H1 (cell line): ENCODE data around the gene GPC3. TPM values are rescaled to one million over a fixed set of nuclear protein-coding genes. Genes with fewer than 3 reads are reported as not detected.

Experiments
- CTCF ChIA-PET: fragments of 300-600 bp; sonication (Branson Sonifier 250); formaldehyde crosslinking; loops from one replicate; lab custom pipeline; 2021; ENCODE audit not compliant: partially characterized antibody; lab: Charles Lee
- POLR2A ChIA-PET: fragments of 300-600 bp; sonication (Branson Sonifier 250); formaldehyde crosslinking; loops from one replicate; lab custom pipeline; 2021; ENCODE audit warnings: inconsistent platforms; ENCODE audit not compliant: partially characterized antibody; lab: Charles Lee
- DNase-seq, 2 experiments: peaks; one replicate each; pipeline versions ENCODE4 v3.0.0 to v3.0.0-alpha.2; 2010 to 2022; ENCODE audit warnings: low spot score in 2 of 2, low read depth in 1 of 2, mixed read lengths in 1 of 2
- FAIRE-seq: peaks from 2 replicates; lab custom pipeline; 2011; peaks lifted over from hg19 to GRCh38; lab: Jason Lieb, UNC
- H2AFZ ChIP-seq: 2 replicates; pipeline ENCODE4 v1.8.1; 2012; ENCODE audit warnings: low read length, inconsistent platforms
- H2AK5ac ChIP-seq: 2 replicates; pipeline ENCODE4 v1.6.1; 2013; ENCODE audit warnings: low read depth, low read length
- H2BK120ac ChIP-seq: replicated peaks from 2 replicates; pipeline ENCODE3; 2013; ENCODE audit warnings: low read depth, low read length, inconsistent platforms
- H2BK12ac ChIP-seq: 2 replicates; pipeline ENCODE4 v1.6.1; 2013; ENCODE audit warnings: low read depth, low read length
- H2BK15ac ChIP-seq: 2 replicates; pipeline ENCODE4 v1.6.1; 2013; ENCODE audit warnings: low read length
- H2BK20ac ChIP-seq: 2 replicates; pipeline ENCODE4 v1.6.1; 2013; ENCODE audit warnings: low read length
- H2BK5ac ChIP-seq: 2 replicates; pipeline ENCODE4 v1.6.1; 2013; ENCODE audit warnings: low read depth, low read length
- H3K14ac ChIP-seq: 2 replicates; pipeline ENCODE4 v1.6.1; 2013; ENCODE audit warnings: inconsistent platforms; ENCODE audit not compliant: insufficient read length
- H3K18ac ChIP-seq: 2 replicates; pipeline ENCODE4 v1.6.1; 2013; ENCODE audit warnings: low read length; ENCODE audit errors: extremely low read depth
- H3K23ac ChIP-seq: 2 replicates; pipeline ENCODE4 v1.6.1; 2013; ENCODE audit warnings: inconsistent platforms; ENCODE audit not compliant: insufficient read length
- H3K23me2 ChIP-seq: 2 replicates; pipeline ENCODE4 v1.6.1; 2013; ENCODE audit warnings: low read depth, low read length
- H3K27ac ChIP-seq: 2 replicates; pipeline ENCODE4 v1.6.1; 2011; ENCODE audit warnings: low read depth, low read length, inconsistent platforms
- H3K27me3 ChIP-seq, 4 experiments: replicated peaks in 1 of 4; 1 replicate in 1 of 4; 2 replicates in 3 of 4; pipeline versions ENCODE4 v1.6.1 to v1.8.1; 2011 to 2013; ENCODE audit warnings: low read length in 3 of 4, mild to moderate bottlenecking in 3 of 4, inconsistent platforms in 2 of 4, mixed read lengths in 2 of 4, moderate library complexity in 1 of 4; ENCODE audit not compliant: control insufficient read depth in 3 of 4, insufficient read depth in 3 of 4; ENCODE audit errors: extremely low read depth in 1 of 4
- H3K36me3 ChIP-seq, 4 experiments: 2 replicates each; pipeline versions ENCODE4 v1.6.1 to v1.8.1; 2011 to 2013; ENCODE audit warnings: mild to moderate bottlenecking in 4 of 4, low read length in 3 of 4, moderate library complexity in 2 of 4, control low read depth in 1 of 4, inconsistent platforms in 1 of 4; ENCODE audit not compliant: insufficient read depth in 4 of 4, control insufficient read depth in 2 of 4
- H3K4ac ChIP-seq: replicated peaks from 2 replicates; pipeline ENCODE3; 2013; ENCODE audit warnings: low read length, low read depth, mixed read lengths, inconsistent platforms; ENCODE audit not compliant: insufficient read length
- H3K4me1 ChIP-seq, 4 experiments: replicated peaks in 1 of 4; 1 replicate in 1 of 4; 2 replicates in 3 of 4; pipeline versions ENCODE4 v1.6.1 to v1.8.1; 2011 to 2013; ENCODE audit warnings: low read length in 3 of 4, inconsistent platforms in 2 of 4, mixed read lengths in 1 of 4; ENCODE audit not compliant: insufficient read depth in 4 of 4, control insufficient read depth in 3 of 4
- H3K4me2 ChIP-seq, 2 experiments: 2 replicates each; pipeline versions ENCODE4 v1.6.1 to v1.8.1; 2011 to 2013; ENCODE audit warnings: low read depth in 2 of 2, low read length in 2 of 2, control low read depth in 1 of 2, inconsistent platforms in 1 of 2, mild to moderate bottlenecking in 1 of 2; ENCODE audit not compliant: insufficient read depth in 1 of 2
- H3K4me3 ChIP-seq, 4 experiments: fragments of 200-600, 300-600 bp in 1 of 4; sonication (generic), shearing (Covaris generic), sonication (Bioruptor Twin) in 1 of 4; 2 replicates each; pipeline versions ENCODE4 v1.5.1 to v1.8.1; 2011 to 2016; ENCODE audit warnings: low read length in 4 of 4, low read depth in 3 of 4, control low read depth in 2 of 4, inconsistent platforms in 2 of 4, mild to moderate bottlenecking in 2 of 4, mixed read lengths in 1 of 4, moderate library complexity in 1 of 4; ENCODE audit not compliant: insufficient read depth in 2 of 4; ENCODE audit errors: extremely low read depth in 1 of 4
- H3K56ac ChIP-seq: replicated peaks from 2 replicates; pipeline ENCODE3; 2013; ENCODE audit warnings: low read depth, mild to moderate bottlenecking, mixed read lengths, low read length, inconsistent platforms; ENCODE audit not compliant: insufficient read length
- H3K79me1 ChIP-seq: 2 replicates; pipeline ENCODE4 v1.6.1; 2013; ENCODE audit warnings: low read depth, low read length, control low read depth
- H3K79me2 ChIP-seq, 2 experiments: 2 replicates each; pipeline versions ENCODE4 v1.6.1 to v1.8.1; 2012 to 2013; ENCODE audit warnings: low read length in 2 of 2, mild to moderate bottlenecking in 2 of 2, inconsistent platforms in 1 of 2; ENCODE audit not compliant: insufficient read depth in 2 of 2, control insufficient read depth in 1 of 2
- H3K9ac ChIP-seq, 4 experiments: replicated peaks in 1 of 4; 1 replicate in 1 of 4; 2 replicates in 3 of 4; pipeline versions ENCODE4 v1.6.1 to v1.8.1; 2011 to 2013; ENCODE audit warnings: low read depth in 3 of 4, low read length in 3 of 4, control low read depth in 2 of 4, mild to moderate bottlenecking in 2 of 4, moderate library complexity in 2 of 4, inconsistent platforms in 1 of 4; ENCODE audit errors: extremely low read depth in 1 of 4
- H3K9me3 ChIP-seq, 2 experiments: 2 replicates each; pipeline versions ENCODE4 v1.6.1 to v1.8.1; 2012 to 2013; ENCODE audit warnings: mild to moderate bottlenecking in 2 of 2, moderate library complexity in 2 of 2, control low read depth in 1 of 2, inconsistent platforms in 1 of 2, low read depth in 1 of 2, low read length in 1 of 2, mixed read lengths in 1 of 2; ENCODE audit not compliant: insufficient read depth in 2 of 2
- H4K20me1 ChIP-seq, 2 experiments: replicated peaks in 1 of 2; 2 replicates each; pipeline versions ENCODE3 to v1.8.1; 2011 to 2013; ENCODE audit warnings: inconsistent platforms in 2 of 2, low read length in 2 of 2, mild to moderate bottlenecking in 1 of 2; ENCODE audit not compliant: insufficient read depth in 2 of 2, control insufficient read depth in 1 of 2
- H4K5ac ChIP-seq: 2 replicates; pipeline ENCODE4 v1.6.1; 2013; ENCODE audit warnings: low read length, low read depth, mixed read lengths, inconsistent platforms; ENCODE audit not compliant: insufficient read length
- H4K8ac ChIP-seq: 2 replicates; pipeline ENCODE4 v1.8.0; 2013; ENCODE audit warnings: mild to moderate bottlenecking, moderate library complexity, low read length, inconsistent platforms; ENCODE audit not compliant: insufficient read depth; ENCODE audit errors: extremely low read depth
- H4K91ac ChIP-seq: replicated peaks from 2 replicates; pipeline ENCODE3; 2013; ENCODE audit warnings: low read length, mixed read lengths, inconsistent platforms; ENCODE audit not compliant: insufficient read length
- BRCA1 ChIP-seq: IDR thresholded peaks from 2 replicates; pipeline ENCODE4 v1.6.1; 2012; ENCODE audit warnings: low read depth, low read length, improper control_type of control experiment
- HDAC6 ChIP-seq: IDR thresholded peaks from one replicate; pipeline ENCODE4 v1.7.1; 2012; ENCODE audit warnings: low read depth, mild to moderate bottlenecking, inconsistent platforms, low read length, moderate library complexity
- JUN ChIP-seq: IDR thresholded peaks from 2 replicates; pipeline ENCODE4 v1.6.1; 2011; ENCODE audit warnings: low read depth, mild to moderate bottlenecking, improper control_type of control experiment, low read length
- WGBS, 2 experiments: shearing (Covaris generic) in 1 of 2; methylation state at CpG; one replicate each; pipeline versions ENCODE4 v1.1.6 to v1.1.7; 2013 to 2015; ENCODE audit warnings: low lambda C conversion rate in 2 of 2, mixed read lengths in 2 of 2, inconsistent platforms in 1 of 2, low coverage in 1 of 2, missing lambda C conversion rate in 1 of 2; ENCODE audit not compliant: insufficient replicate concordance in 2 of 2, insufficient coverage in 1 of 2, insufficient read length in 1 of 2; ENCODE audit errors: extremely low coverage in 1 of 2, missing lambda C conversion rate in 1 of 2; 5-methylcytosine and 5-hydroxymethylcytosine counted together
- polyA plus RNA-seq, 7 experiments: library from polyadenylated mRNA; depleted of rRNA in 3 of 7; stranded (reverse) in 5 of 7; unstranded in 2 of 7; fragments of >200 nt in 5 of 7; fragments of 200-250 nt in 2 of 7; gene quantifications; 1 replicate in 5 of 7; 2 replicates in 1 of 7; 4 replicates in 1 of 7; pipeline versions ENCODE4 v1.2.1 to v1.2.3, GENCODE V29; 2011 to 2013; ENCODE audit warnings: missing spikeins in 2 of 7, mixed read lengths in 2 of 7
- total RNA-seq: library from RNA; stranded (reverse); fragmentation: NEBNext Ultra II Directional; extraction: Animal tissue kit (Norgen Biotek cat#: 25700); gene quantifications from 2 replicates; pipeline ENCODE4 v1.2.1, GENCODE V29; 2021
- TF ChIP-seq, protein P1 (sequence below): IDR thresholded peaks from 2 replicates; pipeline ENCODE4 v1.6.1; 2012; ENCODE audit warnings: inconsistent platforms
- TF ChIP-seq, protein P2 (sequence below): IDR thresholded peaks from 2 replicates; pipeline ENCODE4 v1.6.1; 2012; ENCODE audit warnings: low read length, inconsistent platforms

Gene GPC3
- total and polyA plus RNA-seq, 2 of the 8 experiments (the other 6 are each of a cell fraction or from before 2014, with no cell fraction given) = 64.8 to 71.9 TPM

DNA sequence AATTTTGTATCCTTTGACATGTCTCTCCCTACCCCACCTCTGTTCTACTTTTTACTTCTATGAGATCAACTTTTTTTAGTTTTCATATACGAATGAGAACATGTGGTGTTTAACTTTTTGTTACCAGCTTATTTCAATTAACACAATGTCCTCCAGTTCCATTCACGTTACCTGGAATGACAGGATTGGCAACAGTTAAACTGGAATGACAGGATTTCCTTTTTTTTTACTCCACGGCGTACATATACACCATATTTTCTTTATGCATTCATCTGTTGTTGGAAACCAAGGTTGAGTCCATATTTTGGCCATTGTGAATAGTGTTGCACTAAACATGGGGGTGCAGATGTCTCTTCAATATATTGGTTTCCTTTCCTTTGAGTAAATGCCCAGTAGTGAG lies 398.3 kb downstream of the GPC3 start:
- H3K4me3 ChIP-seq = no peak overlapping the region
- no peak overlapping the region for H3K18ac ChIP-seq
- no peak overlapping the region for H2BK120ac ChIP-seq
- H2AFZ ChIP-seq = no peak overlapping the region
- H2BK5ac ChIP-seq = no peak overlapping the region
- H4K91ac ChIP-seq = no peak overlapping the region
- no peaks in the 10 kb centered on the region for H4K20me1 ChIP-seq
- H3K4me2 ChIP-seq = no peak overlapping the region
- no peaks in the 10 kb centered on the region for H3K79me2 ChIP-seq
- 98% methylated on average over 4 of the region's 4 CpGs; no CpG with 5 or more reads in 1 of the 2 experiments for WGBS, 2 experiments
- H2AK5ac ChIP-seq = no peak overlapping the region
- H3K9me3 ChIP-seq = no peaks in the 10 kb centered on the region
- no peak overlapping the region for H3K9ac ChIP-seq
- FAIRE-seq = no peak
- H3K4me1 ChIP-seq = no peaks in the 10 kb centered on the region
- H3K14ac ChIP-seq = no peak overlapping the region
- no peaks in the 10 kb centered on the region for H3K23me2 ChIP-seq
- no peak overlapping the region for H3K27ac ChIP-seq
- no peak overlapping the region for H2BK20ac ChIP-seq
- no peak overlapping the region for H2BK12ac ChIP-seq
- H3K23ac ChIP-seq = no peak overlapping the region
- no peak overlapping the region for H3K56ac ChIP-seq
- no peak overlapping the region for H4K8ac ChIP-seq
- no peaks in the 10 kb centered on the region for H3K27me3 ChIP-seq
- ChIA-PET POLR2A (interaction anchor here (0.7 to 1.5 kb wide), 2 partner anchors 9 to 18 kb away, joined by 3 to 6 read pairs; no protein-coding TSS in a partner anchor), CTCF (interaction anchor here (0.6 kb wide), 1 partner anchor 84 kb away, joined by 5 read pairs; no protein-coding TSS in a partner anchor)
- no peaks in the 10 kb centered on the region for H3K79me1 ChIP-seq
- DNase-seq = no peak
- H3K4ac ChIP-seq = no peak overlapping the region
- no peak overlapping the region for H4K5ac ChIP-seq
- no peak overlapping the region for H2BK15ac ChIP-seq
- TF ChIP-seq BRCA1 (no peak), JUN (no peak), HDAC6 (no peak)
- TF ChIP-seq, protein P1, sequence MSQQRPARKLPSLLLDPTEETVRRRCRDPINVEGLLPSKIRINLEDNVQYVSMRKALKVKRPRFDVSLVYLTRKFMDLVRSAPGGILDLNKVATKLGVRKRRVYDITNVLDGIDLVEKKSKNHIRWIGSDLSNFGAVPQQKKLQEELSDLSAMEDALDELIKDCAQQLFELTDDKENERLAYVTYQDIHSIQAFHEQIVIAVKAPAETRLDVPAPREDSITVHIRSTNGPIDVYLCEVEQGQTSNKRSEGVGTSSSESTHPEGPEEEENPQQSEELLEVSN = no peak
- TF ChIP-seq, protein P2, sequence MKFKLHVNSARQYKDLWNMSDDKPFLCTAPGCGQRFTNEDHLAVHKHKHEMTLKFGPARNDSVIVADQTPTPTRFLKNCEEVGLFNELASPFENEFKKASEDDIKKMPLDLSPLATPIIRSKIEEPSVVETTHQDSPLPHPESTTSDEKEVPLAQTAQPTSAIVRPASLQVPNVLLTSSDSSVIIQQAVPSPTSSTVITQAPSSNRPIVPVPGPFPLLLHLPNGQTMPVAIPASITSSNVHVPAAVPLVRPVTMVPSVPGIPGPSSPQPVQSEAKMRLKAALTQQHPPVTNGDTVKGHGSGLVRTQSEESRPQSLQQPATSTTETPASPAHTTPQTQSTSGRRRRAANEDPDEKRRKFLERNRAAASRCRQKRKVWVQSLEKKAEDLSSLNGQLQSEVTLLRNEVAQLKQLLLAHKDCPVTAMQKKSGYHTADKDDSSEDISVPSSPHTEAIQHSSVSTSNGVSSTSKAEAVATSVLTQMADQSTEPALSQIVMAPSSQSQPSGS = no peak
- H3K36me3 ChIP-seq = no peaks in the 10 kb centered on the region
